SW 1271 (cell line): ENCODE results near the gene ST7.
A peak's percentile ranks its signal among the peaks of the same experiment; 100 is the strongest.

Experiments
- DNase-seq, 2 experiments: peaks; one replicate each; lab custom pipeline; 2025; lab: John Stamatoyannopoulos, UW

The ST7 gene

GRCh38 chr7:117157241-117158209, 204.2 kb downstream of the ST7 start:
- no peak for DNase-seq

- DNase-seq = no peak
These were observed 205.8 kb downstream of the ST7 start for GRCh38 chr7:117158941-117159697.

- no peak for DNase-seq
These were observed 209.8 kb downstream of the ST7 start for GRCh38 chr7:117163101-117163500.

GRCh38 chr7:117164620-117165019, 211.3 kb downstream of the ST7 start:
- no peak for DNase-seq

- no peak for DNase-seq
These were observed 212.4 kb downstream of the ST7 start for GRCh38 chr7:117165656-117166055.

- DNase-seq = no peak
These were observed 216.6 kb downstream of the ST7 start for GRCh38 chr7:117169907-117170306.

- DNase-seq = peak in 1 of 2 experiments; percentile 8
These were observed 217.8 kb downstream of the ST7 start for GRCh38 chr7:117171106-117171505.

GRCh38 chr7:117172283-117172682, 219.0 kb downstream of the ST7 start:
- DNase-seq = no peak

GRCh38 chr7:117173035-117173770, 219.9 kb downstream of the ST7 start:
- DNase-seq = no peak

- DNase-seq = no peak
These were observed 222.9 kb downstream of the ST7 start for GRCh38 chr7:117176206-117176605.

- no peak for DNase-seq
These were observed 225.3 kb downstream of the ST7 start for GRCh38 chr7:117178600-117178999.

- no peak for DNase-seq
These were observed 226.4 kb downstream of the ST7 start for GRCh38 chr7:117179701-117180100.

GRCh38 chr7:117183729-117184128, 230.4 kb downstream of the ST7 start:
- DNase-seq = no peak

- DNase-seq = no peak
These were observed 231.1 kb downstream of the ST7 start for GRCh38 chr7:117184367-117184766.

GRCh38 chr7:117185124-117185523, 231.8 kb downstream of the ST7 start:
- no peak for DNase-seq

GRCh38 chr7:117186218-117187010, 233.1 kb downstream of the ST7 start:
- DNase-seq = no peak

- no peak for DNase-seq
These were observed 235.1 kb downstream of the ST7 start for GRCh38 chr7:117188376-117188775.

- no peak for DNase-seq
These were observed 235.8 kb downstream of the ST7 start for GRCh38 chr7:117188949-117189592.

- no peak for DNase-seq
These were observed 236.8 kb downstream of the ST7 start for GRCh38 chr7:117190104-117190503.

GRCh38 chr7:117190746-117191435, 237.6 kb downstream of the ST7 start:
- no peak for DNase-seq
